ENCODE data around the gene ITK.

The ITK gene

DNA sequence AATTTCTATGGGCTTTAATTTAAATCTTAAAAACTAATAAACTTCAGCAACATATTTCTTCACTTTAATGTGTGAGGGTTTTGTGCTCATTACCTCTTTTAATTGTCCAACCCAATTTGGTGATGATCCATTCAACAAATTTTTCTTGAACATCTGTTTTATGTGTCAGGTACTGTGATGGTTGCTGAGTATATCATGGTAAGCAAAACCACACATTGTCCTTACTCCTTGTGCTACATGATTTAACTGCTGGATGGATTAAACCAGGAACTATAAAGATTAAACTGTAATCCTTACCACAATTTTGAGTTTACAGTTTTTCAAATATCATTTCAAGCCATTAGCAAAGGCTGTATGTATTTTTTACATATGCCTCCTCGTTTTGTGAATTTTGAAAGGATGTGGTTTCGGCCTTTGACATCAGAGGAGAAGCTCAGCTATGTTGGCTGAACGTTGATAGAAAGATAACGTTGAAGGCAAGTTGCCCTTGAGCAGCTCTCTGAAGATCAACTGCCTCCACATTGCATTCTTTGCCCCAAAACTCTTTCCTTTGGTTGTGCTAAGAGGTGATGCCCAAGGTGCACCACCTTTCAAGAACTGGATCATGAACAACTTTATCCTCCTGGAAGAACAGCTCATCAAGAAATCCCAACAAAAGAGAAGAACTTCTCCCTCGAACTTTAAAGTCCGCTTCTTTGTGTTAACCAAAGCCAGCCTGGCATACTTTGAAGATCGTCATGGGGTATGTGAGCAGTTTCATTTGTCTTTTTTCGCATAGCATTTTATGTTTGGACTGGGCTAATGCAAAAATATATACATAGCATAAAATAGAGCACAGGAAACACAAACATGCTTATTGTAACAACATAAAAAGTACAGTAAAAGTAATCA is at the start of gene ITK:
Gene ITK, plus strand, starts transcription at position 467 of the 891 bp plus-strand sequence. Its CDS starts 138 bp downstream, at position 605.
- no peak within 1 kb of the TSS for H3K4me3 ChIP-seq (ENCODE audit: low read depth, low read length)

DNA sequence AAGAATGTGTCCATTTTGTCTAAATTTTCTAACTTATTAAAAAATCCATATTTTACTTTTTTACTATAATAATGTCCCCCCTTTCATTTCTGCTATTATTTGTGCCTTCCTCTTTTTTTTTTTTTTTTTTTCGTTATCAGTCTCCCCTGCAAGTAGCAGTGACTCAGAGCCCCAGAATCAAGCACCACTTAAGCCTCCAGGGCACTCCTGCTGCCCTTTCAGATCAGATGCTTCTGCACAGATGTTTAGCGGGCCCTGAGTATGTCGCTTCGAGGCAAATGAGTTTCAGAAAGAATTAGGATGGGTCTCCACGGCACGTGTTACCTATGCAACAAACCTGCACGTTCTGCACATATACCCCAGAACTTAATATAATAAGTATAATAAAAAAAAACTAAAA is 49.7 kb upstream of the ITK start:
- no peak overlapping the region for H3K4me3 ChIP-seq (ENCODE audit: low read depth, low read length)

DNA sequence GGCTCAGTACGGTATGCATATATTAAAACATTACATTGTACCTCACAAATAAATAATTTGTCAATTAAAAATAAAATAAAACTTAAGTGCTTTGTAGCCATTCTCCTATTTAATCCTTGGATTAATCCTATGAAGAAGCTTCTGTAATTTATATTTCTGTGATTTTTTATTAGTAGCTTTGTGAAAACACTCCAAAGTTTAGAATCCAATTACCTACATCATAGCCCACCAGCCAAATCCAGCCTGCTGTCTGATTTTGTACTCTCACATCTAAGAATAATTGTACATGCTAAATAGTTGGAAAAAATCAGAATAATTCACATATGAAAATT is 48.4 kb upstream of the ITK start:
- H3K4me3 ChIP-seq (ENCODE audit: low read depth, low read length), result no peak overlapping the region

DNA sequence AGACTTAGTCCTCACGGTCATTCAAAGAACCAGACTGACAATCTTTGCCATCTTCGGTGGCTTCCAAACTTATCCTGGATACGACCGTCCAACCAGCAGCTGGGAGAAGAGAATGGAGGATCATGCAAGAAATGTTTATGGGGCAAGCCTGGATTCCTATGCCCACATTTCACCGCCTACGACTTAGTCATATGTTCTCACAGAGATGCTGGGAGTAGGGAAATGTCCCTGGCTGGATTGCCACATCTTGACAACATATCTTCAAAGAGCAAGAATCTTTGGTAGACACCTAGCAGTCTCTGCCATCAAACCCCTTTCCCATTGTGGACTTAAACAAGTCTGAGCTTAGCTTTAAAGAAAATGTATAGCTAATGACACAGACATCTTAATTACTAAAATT is 42.9 kb upstream of the ITK start:
- no peak overlapping the region for H3K4me3 ChIP-seq (ENCODE audit: low read depth, low read length)

DNA sequence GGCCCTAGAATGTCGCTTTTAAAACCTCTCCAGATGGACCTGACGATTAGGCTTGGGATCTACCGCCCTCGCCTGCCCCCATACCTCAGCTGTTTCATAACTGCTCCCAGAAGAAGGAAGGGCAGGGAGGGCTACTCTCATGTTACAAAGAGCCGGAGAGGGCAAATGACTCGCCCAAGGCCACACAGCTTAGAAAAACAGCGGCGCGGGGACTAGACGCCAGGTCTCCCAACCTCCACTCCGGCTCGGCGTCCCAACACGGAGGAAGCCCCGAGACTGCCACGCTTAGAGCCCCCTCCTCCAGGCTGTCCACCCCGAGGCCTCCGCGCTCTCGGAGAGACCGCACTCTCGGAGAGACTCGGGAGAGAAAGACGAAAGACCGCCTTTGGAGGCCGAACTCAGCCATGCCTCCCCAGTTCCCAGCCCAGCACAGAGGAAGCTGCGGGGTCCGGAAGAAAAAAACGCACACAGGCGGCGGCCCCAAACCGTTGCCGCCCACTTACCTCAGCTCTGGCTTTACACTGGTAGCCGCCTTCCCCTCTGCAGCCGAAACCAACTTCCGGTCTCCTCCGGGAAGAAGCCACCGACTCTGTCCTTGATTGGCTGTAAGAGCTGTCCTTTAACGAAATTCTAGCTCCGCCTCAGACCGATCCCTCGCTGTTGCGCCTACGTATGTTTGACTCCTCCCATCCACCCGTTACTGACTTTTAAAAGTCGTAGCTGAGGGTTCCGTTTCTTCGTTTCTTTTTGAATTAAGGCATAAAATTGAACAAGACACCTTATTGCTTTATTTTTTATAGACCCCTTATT is 38.1 kb upstream of the ITK start, which contains the start of gene MED7:
Gene MED7, minus strand, starts transcription at position 549 of the 810 bp plus-strand sequence. CDS start 3,434 bp downstream, outside the sequence.
- peak within 1 kb of the TSS; percentile 83 for H3K4me3 ChIP-seq (ENCODE audit: low read depth, low read length)

DNA sequence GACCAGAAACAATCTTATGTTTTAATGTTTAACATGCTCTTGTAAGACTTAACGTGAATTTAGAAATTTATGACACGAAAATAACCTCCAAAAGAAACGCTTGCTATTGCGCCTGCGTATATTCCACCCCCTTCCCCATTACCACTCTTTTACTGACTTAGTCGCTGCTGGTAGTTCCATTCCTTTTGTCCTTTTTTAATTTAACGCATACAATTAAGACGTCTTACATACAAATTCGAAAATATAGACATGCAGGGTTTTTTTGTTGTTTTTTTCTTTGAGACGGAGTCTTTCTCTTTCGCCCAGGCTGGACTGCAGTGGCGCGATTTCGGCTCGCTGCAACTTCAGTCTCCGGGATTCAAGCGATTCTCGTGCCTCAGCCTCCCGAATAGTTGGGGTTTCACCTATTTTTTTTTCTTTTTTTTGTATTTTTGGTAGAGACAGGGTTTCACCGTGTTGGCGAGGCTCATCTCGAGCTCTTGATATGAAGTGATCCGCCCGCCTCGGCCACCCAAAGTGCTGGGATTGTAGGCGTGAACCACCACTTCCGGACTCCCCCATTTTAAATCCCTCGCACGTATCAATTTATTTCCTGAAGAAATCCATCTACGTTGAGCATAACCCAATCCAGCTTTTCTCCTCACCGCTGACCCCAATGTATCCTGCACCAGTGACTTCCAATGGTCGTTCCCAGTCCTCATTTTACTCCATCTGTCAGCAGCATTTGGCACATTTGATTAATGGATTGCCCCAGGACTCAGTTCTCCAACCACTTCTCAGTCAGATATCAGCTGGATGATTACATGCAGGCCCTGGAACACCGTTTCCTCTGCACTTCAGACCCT is 37.3 kb upstream of the ITK start:
- H3K4me3 ChIP-seq (ENCODE audit: low read depth, low read length), result peak overlapping the region; percentile 61

DNA sequence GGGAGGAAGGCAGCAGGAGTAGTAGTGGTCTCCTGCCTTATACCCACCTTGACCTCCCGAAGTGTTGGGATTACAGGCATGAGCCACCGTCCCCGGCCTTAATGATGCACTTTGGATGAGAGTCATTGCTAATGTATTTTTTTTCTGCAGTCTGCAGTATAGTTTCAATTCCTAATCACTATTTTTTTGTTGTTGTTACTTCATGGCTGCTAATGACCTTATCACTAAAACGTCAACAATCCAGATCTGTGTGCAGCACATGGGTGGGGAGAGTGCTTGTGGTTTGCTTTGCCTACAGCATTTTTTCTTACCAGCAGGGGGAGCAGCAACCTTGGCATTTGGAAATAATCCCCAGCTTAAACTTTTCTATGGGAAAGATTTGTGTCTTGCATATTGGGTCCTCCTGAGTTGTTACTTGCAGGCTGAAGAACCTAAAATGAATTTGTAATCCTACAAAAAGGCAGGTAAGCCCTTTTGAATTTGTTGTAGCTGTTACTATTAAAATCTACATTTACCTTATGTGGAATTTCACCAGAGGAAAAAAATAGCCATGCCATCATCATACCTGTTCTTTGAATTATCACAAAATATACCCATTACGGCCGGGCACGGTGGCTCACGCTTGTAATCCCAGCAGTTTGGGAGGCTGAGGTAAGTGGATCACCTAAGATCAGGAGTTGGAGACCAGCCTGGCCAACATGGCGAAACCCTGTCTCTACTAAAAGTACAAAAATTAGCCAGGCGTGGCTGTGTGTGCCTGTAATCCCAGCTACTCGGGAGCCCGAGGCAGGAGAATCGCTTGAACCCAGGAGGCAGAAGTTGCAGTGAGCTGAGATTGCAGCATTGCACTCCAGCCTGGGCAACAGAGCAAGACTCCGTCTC is 31.7 kb upstream of the ITK start:
- H3K4me3 ChIP-seq (ENCODE audit: low read depth, low read length), result no peak overlapping the region

DNA sequence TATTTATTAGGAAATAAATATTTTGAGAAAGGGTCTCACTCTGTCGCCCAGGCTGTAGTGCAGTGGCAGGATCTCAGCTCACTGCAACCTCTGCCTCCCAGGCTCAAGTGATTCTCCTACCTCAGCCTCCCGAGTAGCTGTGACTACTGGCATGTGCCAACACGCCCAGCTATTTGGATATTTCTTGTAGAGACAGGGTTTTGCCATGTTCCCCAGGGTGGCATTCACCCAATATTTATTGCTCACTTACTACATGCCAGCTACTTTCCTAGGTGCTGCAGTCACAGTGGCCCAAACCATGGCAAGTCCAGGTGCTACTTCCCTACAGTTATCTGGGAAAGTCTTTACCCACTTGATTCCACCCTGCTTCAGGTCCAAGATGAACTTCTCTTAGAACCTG is 29.6 kb upstream of the ITK start:
- H3K4me3 ChIP-seq (ENCODE audit: low read depth, low read length), result no peak overlapping the region

DNA sequence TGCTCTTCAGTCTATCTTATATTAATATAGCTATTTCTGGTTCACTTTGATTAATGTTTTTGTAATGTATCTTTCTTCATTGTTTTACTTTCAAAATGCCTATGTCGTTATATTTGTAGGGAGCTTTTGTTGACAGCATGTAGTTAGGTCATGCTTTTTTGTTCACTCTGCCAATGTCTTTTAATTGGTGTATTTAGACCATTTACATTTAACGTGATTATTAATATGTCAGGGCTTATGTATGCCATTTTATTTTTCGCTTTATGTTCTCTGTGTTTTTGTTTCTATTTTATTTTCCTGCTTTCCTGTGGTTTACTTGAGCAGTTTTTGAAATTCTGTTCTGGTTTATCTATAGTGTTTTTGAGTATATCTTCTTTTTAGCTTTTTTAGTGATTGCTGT is 25.3 kb upstream of the ITK start:
- no peak overlapping the region for H3K4me3 ChIP-seq (ENCODE audit: low read depth, low read length)

DNA sequence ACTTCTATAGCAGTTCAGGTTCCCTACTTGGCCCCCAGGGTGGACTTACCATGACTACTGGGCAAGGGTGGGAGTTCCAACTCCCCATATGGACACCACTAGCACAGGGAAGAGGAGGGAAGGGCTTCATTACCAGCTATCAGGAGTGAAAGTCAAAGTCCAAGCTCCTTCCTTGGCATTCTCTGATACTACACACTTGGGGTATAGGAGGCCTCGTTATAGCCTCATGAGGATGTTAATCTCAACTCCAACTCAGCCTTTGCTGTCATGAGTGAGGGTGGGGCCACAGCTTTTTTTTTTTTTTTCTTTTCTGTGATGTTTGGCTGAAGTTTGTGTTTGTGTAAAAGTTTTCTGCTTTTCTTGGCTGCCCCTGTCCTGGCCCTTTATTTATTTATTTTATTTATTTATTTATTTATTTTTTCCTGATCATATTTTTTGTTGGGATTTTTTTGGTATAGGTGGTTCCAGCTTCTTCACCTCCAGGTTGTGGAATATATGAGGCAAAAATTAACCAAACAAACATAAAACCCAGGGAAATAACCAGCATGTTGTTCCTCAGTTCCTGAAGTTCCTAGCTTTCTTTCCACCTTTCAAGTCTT is 23.2 kb upstream of the ITK start:
- no peak overlapping the region for H3K4me3 ChIP-seq (ENCODE audit: low read depth, low read length)

DNA sequence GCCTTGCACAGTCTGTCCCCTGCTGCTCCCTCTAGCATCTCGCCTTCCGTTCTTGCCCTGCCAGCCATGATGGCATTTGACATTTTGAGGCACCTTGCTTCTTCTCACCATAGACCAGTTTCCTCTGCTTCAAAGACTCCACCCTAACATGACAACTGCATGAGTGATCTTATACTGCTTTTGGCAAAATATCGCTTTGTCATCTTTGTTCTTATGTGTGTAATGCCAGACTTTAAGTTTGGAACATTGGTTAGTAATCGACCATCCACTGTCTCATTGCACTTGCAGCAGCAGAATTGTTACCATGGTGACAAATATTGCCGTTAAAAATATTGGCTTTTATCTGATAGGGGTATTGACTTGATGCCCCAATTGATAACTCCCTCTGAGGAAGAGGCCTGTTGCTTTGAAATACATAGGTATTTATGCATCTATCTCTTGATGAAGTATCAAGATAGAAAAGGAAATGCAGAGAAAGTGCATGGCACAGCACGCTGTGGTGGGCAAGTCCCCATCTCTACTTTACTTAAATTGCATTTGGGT is 21.4 kb upstream of the ITK start:
- no peak overlapping the region for H3K4me3 ChIP-seq (ENCODE audit: low read depth, low read length)

DNA sequence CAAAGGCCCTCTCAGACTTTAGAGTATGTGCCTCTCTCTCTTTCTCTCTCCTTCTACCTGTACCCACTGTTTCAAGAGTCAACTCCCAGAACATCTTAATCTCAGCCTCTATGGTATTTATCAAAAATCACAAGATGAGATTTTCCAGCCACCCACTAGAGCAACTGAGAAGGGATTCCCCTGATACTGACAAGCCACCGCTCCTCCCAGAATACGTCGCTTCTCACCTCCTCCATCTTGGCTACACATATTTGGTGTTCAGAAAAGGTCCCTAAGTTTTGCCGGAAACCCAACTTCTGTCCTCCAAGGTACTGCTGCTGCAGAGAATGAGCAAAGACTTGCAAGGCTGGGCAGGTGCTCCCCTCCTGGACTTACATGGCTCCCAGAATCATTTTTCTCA is 20.6 kb upstream of the ITK start:
- H3K4me3 ChIP-seq (ENCODE audit: low read depth, low read length), result no peak overlapping the region

DNA sequence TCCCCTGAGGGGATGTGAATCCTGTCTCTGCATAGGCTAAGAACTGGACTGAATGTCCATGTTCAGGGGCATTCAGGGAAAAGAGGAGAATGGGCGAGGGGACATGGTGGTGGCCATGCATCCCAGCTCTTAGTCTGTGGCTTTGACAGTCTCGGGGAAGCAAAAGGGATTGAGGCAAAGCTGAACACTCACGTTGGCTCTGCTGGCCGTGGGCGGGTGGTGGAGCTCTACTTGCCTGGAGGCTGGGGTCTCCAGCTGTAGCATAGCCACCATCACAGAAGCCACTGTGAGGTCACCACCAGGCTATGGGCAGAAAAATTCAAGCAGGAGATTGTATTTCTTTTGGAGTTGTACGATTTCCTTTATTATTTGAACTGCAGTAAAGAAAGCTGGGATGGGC is 18.6 kb upstream of the ITK start:
- no peak overlapping the region for H3K4me3 ChIP-seq (ENCODE audit: low read depth, low read length)

DNA sequence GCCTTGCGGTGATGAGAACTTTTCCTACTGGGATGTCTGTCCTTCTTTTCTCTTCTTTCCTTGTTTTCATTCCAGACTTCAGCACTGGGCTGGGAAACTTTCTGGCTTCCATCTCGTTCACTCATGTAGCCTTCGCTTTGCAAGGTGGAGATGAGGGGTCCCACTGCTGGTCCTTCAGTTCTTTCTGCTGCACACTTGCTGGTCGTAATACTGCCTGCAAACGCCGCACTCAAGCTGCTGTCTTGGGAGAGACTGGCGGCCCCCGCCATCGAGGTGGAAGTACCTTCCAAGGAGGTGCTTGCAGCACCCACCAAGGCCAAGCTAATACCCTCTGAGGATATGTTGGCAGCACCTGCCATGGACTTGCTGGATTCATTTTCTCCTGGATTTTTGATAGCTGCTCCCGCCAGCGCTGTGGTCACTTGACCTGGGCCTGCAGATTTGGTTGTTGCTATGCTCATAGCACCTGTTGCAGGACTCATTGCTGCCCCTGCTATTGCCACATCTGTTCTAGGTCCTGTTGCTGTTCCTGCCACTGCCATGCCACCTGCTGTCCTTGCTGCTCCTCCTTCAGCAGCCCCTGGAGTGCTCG is 17.6 kb upstream of the ITK start:
- no peak overlapping the region for H3K4me3 ChIP-seq (ENCODE audit: low read depth, low read length)

DNA sequence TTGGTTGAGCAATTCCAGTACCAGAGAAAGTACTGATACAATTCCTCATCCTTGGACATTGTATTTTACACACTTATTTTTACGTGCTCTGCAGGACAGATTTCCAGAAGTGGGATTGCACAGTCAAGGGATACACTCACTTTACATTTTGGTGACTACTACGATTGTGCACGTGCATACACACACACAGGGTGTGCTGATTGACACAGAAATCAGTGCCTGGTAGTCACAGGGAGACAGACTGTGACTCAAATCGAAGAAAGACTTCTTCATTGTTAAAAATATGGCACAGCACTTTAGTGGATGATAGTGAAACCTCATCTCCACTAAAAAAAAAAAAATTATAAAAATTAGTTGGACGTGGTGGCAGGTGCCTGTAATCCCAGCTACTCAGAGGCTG is 16.1 kb upstream of the ITK start:
- H3K4me3 ChIP-seq (ENCODE audit: low read depth, low read length), result no peak overlapping the region

DNA sequence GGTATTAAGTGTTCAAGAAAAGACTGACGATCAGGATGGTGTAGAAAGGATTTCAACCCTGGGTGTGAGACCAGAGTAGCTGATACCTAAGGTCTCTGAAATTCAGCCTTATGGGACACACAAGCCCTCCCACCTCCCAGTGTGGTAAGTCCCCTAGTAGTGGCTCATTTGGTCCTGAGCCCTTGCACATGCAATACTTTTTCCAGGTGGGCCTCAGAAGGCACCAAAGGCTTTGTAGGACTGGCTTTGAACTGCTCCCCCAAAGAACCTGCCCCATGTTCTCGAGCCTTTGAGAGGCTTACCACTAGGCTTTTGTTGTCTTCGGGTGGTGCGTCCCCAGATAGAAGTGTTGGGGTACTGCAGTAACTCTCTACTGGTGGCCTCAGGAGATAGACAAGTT is 15.4 kb upstream of the ITK start:
- H3K4me3 ChIP-seq (ENCODE audit: low read depth, low read length), result no peak overlapping the region

DNA sequence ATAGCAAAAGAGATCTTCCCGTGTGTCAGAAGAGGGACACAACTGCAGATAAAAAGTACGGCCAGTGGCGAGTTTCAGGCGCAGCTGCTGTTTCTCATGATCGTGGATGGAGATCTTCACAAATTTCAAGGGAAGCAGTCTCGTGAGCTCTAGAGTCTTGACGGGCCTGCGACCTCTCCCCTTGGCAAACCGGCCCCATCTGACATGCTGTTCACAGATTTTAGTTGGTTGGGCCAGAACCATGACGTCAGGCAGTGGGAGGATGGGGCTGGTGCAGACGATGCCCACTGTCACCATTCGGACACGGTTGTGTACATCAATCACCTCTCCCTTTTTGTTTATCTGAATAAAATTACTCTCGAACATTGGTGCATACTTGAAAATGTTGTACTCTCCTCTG is 15.0 kb upstream of the ITK start:
- no peak overlapping the region for H3K4me3 ChIP-seq (ENCODE audit: low read depth, low read length)

DNA sequence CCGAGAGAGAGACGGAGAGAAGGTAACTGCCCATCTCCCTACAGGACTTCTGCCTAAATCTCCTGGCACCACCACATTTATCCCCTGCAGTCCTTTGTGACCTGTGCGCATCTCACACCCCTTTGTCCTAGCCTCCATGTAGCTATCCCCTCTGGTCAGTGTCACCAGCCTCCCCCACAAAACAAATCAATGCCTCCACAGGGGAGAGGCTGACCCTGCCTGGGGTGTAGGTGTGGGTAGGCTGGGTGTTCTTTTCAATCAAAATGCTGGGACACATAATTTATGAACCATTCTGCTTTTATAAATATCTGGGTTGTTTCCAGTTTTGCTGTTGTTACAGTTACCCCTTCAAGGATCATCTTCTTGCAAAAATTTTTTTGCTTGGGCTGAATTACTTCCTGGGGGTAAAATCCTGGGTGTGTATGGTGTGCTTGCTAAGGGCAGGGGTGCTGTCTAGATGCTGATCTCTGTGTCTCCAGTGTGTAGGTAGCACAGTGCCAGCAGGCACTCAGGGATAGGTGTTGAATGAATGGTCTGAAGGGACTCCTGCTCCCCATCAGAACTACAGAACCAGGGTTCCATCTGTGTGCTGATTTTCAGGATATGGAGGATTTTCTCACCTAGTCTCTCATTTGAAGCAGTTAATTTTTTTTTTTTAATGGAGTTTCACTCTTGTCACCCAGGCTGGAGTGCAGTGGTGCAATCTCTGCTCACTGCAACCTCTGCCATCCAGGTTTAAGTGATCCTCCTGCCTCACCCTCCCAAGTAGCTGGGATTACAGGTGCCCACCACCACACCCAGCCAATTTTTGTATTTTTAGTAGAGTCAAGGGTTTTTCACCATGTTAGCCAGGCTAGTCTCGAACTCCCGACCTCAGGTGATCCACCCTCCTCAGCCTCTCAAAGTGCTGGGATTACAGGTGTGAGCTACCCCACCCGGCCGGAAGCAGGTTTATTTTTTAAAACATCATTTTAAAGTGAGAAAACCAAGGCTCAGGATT is 14.1 kb upstream of the ITK start, which contains the start of gene GARIN3:
Gene GARIN3, minus strand, starts transcription at position 51 of the 1,000 bp plus-strand sequence. CDS start 96 bp downstream, outside the sequence.
- H3K4me3 ChIP-seq (ENCODE audit: low read depth, low read length), result no peak within 1 kb of the TSS

All from iPS-11a (cell line).